Mononuclear cell (primary cell): ENCODE measurements around the gene CDH26. TPM values are rescaled to one million over a fixed set of nuclear protein-coding genes. Genes with fewer than 3 reads are reported as not detected.
"Not testable (repeated sequence)": the region's sequence is repeated elsewhere in the genome, so short reads cannot be mapped to it uniquely, and the experiment has no call there.

Experiments used
- H3K27me3 ChIP-seq: 2 replicates; pipeline ENCODE4 v1.6.0; 2011; ENCODE audit warnings: low read length, control low read depth; ENCODE audit not compliant: insufficient read depth
- H3K4me1 ChIP-seq: 2 replicates; pipeline ENCODE4 v1.5.1; 2011; ENCODE audit warnings: mild to moderate bottlenecking, low read length, control low read depth; ENCODE audit not compliant: insufficient read depth
- H3K4me3 ChIP-seq: 2 replicates; pipeline ENCODE4 v1.5.1; 2011; ENCODE audit warnings: mild to moderate bottlenecking, low read length, moderate library complexity
- H3K9me3 ChIP-seq: 2 replicates; pipeline ENCODE4 v1.5.1; 2011; ENCODE audit warnings: low read depth, mild to moderate bottlenecking, control low read depth, low read length
- total RNA-seq: library from RNA; depleted of rRNA; stranded (reverse); fragments of >200 nt; gene quantifications from one replicate; pipeline ENCODE4 v1.2.3, GENCODE V29; 2012

CDH26 gene
- total RNA-seq, 1 donor: 0.73 TPM

- Histone ChIP-seq H3K4me3 (no peak overlapping the region), H3K27me3 (no peaks in the 10 kb centered on the region), H3K4me1 (no peaks in the 10 kb centered on the region), H3K9me3 (no peaks in the 10 kb centered on the region)
These were observed 3.5 kb upstream of the CDH26 start for GRCh38 chr20:59954718-59955117.

GRCh38 chr20:59955131-59955796 is 3.0 kb upstream of the CDH26 start:
- Histone ChIP-seq H3K27me3 (no peaks in the 10 kb centered on the region), H3K4me1 (no peaks in the 10 kb centered on the region), H3K4me3 (no peak overlapping the region), H3K9me3 (no peaks in the 10 kb centered on the region)

- H3K27me3 ChIP-seq, H3K4me1 ChIP-seq, H3K9me3 ChIP-seq, H3K4me3 ChIP-seq: not testable (repeated sequence)
These were observed 655 bp upstream of the CDH26 start for GRCh38 chr20:59957568-59957967.

- Histone ChIP-seq H3K4me3 (no peak overlapping the region), H3K4me1 (no peaks in the 10 kb centered on the region), H3K9me3 (no peaks in the 10 kb centered on the region), H3K27me3 (no peaks in the 10 kb centered on the region)
These were observed 403 bp downstream of the CDH26 start for GRCh38 chr20:59958626-59959025.

- H3K4me3 ChIP-seq: no peak overlapping the region
- H3K4me1 ChIP-seq: no peaks in the 10 kb centered on the region
- H3K9me3 ChIP-seq: no peaks in the 10 kb centered on the region
- no peaks in the 10 kb centered on the region for H3K27me3 ChIP-seq
These were observed 3.2 kb downstream of the CDH26 start for GRCh38 chr20:59961423-59961822.

- H3K4me1 ChIP-seq: no peaks in the 10 kb centered on the region
- H3K27me3 ChIP-seq: no peaks in the 10 kb centered on the region
- no peak overlapping the region for H3K4me3 ChIP-seq
- H3K9me3 ChIP-seq: no peaks in the 10 kb centered on the region
These were observed 3.9 kb downstream of the CDH26 start for GRCh38 chr20:59962155-59962554.

- Histone ChIP-seq H3K9me3 (no peaks in the 10 kb centered on the region), H3K4me1 (no peaks in the 10 kb centered on the region), H3K27me3 (no peaks in the 10 kb centered on the region), H3K4me3 (no peak overlapping the region)
These were observed 8.2 kb downstream of the CDH26 start for GRCh38 chr20:59966428-59966827.

- Histone ChIP-seq H3K9me3 (no peaks in the 10 kb centered on the region), H3K4me3 (no peak overlapping the region), H3K4me1 (peaks cover 9% of the 10 kb centered on the region), H3K27me3 (no peaks in the 10 kb centered on the region)
These were observed 13.2 kb downstream of the CDH26 start for GRCh38 chr20:59971428-59971827.

- no peaks in the 10 kb centered on the region for H3K27me3 ChIP-seq
- H3K9me3 ChIP-seq: no peaks in the 10 kb centered on the region
- peaks cover 9% of the 10 kb centered on the region for H3K4me1 ChIP-seq
- no peak overlapping the region for H3K4me3 ChIP-seq
These were observed 14.0 kb downstream of the CDH26 start for GRCh38 chr20:59972037-59972801.

- Histone ChIP-seq H3K4me3 (no peak overlapping the region), H3K9me3 (no peaks in the 10 kb centered on the region), H3K27me3 (no peaks in the 10 kb centered on the region), H3K4me1 (peaks cover 9% of the 10 kb centered on the region)
These were observed 18.0 kb downstream of the CDH26 start for GRCh38 chr20:59976156-59976782.

- Histone ChIP-seq H3K4me3 (no peak overlapping the region), H3K4me1 (peaks cover 9% of the 10 kb centered on the region), H3K27me3 (no peaks in the 10 kb centered on the region), H3K9me3 (no peaks in the 10 kb centered on the region)
These were observed 18.9 kb downstream of the CDH26 start for GRCh38 chr20:59977086-59977485.

- Histone ChIP-seq H3K9me3 (no peaks in the 10 kb centered on the region), H3K4me1 (peaks cover 17% of the 10 kb centered on the region), H3K4me3 (no peak overlapping the region), H3K27me3 (no peaks in the 10 kb centered on the region)
These were observed 24.9 kb downstream of the CDH26 start for GRCh38 chr20:59983076-59983475.

GRCh38 chr20:59984541-59984940 is 26.3 kb downstream of the CDH26 start:
- Histone ChIP-seq H3K4me3 (no peak overlapping the region), H3K4me1 (peaks cover 22% of the 10 kb centered on the region), H3K27me3 (no peaks in the 10 kb centered on the region), H3K9me3 (no peaks in the 10 kb centered on the region)

GRCh38 chr20:59985164-59985563 is 26.9 kb downstream of the CDH26 start:
- Histone ChIP-seq H3K27me3 (no peaks in the 10 kb centered on the region), H3K4me1 (peaks cover 22% of the 10 kb centered on the region), H3K9me3 (no peaks in the 10 kb centered on the region), H3K4me3 (no peak overlapping the region)

GRCh38 chr20:59985864-59986263 is 27.6 kb downstream of the CDH26 start:
- Histone ChIP-seq H3K4me3 (no peak overlapping the region), H3K9me3 (no peaks in the 10 kb centered on the region), H3K4me1 (peaks cover 25% of the 10 kb centered on the region), H3K27me3 (no peaks in the 10 kb centered on the region)
